Frontal cortex (tissue), 4 donors: ENCODE measurements around the gene PHF21A. TPM values are rescaled to one million over a fixed set of nuclear protein-coding genes. Genes with fewer than 3 reads are reported as not detected.
"Not testable (repeated sequence)": the region's sequence is repeated elsewhere in the genome, so short reads cannot be mapped to it uniquely, and the experiment has no call there.

Source experiments
- DNase-seq, 2 donors: peaks; one replicate each; pipeline ENCODE4 v3.0.0; 2012; ENCODE audit warnings: low spot score in 2 of 2
- FAIRE-seq: peaks from 2 replicates; lab custom pipeline; 2012; peaks lifted over from hg19 to GRCh38; lab: Jason Lieb, UNC
- total RNA-seq: library from RNA; depleted of rRNA; stranded (reverse); fragments of >200 nt; gene quantifications from one replicate; pipeline ENCODE4 v1.2.3, GENCODE V29; 2014
- donor health status: control.
- donor health status: control.
- donor health status: control.

The PHF21A gene
- total RNA-seq, 1 donor from 2014 or later: 28.9 TPM

GRCh38 chr11:45913514-45913913 lies 207.7 kb downstream of the PHF21A start:
- DNase-seq: no peak
- no peak for FAIRE-seq

DNA sequence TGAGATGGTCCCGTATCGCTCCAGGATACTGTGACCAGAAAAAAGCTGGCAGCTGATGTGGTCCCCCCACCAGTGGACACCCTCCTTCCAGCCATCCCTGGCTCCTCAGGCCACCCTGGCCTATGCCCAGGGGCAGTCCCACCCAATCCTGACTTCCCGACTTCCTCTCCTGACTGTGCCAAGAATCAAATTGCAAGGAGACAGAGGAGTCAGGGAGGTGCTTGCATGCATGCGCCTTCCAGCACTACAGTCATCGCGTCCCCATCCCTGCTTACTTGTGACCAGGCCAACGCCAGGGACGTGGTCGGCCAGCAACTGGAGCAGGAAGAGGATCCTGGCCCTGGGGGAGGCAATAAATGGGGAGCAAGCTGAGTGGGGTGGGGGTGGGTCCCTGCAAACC lies 210.6 kb downstream of the PHF21A start:
- DNase-seq (no peak), FAIRE-seq (no peak)

- FAIRE-seq (no peak), DNase-seq (no peak)
These were observed 211.4 kb downstream of the PHF21A start for GRCh38 chr11:45909594-45910475.

DNA sequence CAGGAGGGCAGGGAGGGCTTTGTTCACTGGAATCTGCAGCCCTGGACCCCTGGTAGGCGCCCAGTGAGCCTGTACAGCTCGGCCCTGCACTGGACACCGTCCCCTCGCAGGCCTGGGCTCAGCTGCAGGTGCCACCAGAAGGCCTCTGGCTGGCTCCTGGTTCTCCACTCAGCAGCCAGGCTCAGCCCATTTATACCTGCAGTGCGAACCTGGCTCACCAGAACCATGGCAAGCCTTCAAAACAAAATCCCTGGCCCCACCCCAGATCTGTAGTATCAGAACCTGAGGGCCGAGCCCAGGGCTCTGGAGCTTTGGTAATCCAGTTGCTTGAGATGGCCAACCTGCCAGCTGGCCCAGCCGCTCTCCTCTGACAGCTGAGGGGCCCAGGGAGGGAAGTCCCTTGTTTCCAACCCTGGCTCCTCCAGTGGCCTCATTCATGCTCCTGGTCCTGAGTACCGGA lies 213.3 kb downstream of the PHF21A start:
- DNase-seq (no peak), FAIRE-seq (no peak)

DNA sequence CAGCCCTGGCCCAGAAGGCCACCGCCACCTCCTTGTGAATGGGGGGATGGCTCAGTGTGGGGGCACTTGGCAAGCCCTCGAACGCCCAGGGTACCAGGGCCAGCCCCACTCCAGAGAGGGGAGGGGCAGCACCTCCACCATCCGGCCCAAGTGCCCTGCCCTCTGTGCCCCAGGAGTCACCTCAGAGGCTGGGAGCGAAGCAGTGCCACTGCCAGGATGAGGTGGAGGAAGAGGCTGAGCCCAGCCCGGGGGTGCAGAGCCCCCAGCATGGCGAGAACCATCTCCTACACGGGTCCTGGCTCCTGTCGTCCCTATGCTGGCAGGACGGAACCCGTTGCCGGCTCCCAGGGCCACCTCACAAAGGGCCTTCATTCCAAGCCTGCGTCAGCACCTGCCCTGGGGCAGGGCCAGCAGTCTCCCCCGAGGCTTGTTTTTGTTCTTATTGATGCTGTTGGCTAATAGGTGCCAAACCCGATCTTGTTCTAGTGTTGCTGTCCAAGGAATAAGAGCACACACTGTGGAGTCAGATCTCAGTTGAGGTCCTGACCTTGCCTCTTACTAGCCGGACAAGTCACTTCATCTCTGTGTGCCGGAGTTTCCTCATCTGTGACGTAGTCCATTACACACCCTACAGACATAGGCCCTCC lies 214.2 kb downstream of the PHF21A start, which contains the start of gene FREY1:
Gene FREY1, minus strand, starts transcription at position 307 of the 647 bp plus-strand sequence. Its CDS starts 26 bp downstream, at position 281.
- no peak for DNase-seq
- FAIRE-seq: no peak

- no peak for DNase-seq
- no peak for FAIRE-seq
These were observed 215.1 kb downstream of the PHF21A start for GRCh38 chr11:45906096-45906682.

DNA sequence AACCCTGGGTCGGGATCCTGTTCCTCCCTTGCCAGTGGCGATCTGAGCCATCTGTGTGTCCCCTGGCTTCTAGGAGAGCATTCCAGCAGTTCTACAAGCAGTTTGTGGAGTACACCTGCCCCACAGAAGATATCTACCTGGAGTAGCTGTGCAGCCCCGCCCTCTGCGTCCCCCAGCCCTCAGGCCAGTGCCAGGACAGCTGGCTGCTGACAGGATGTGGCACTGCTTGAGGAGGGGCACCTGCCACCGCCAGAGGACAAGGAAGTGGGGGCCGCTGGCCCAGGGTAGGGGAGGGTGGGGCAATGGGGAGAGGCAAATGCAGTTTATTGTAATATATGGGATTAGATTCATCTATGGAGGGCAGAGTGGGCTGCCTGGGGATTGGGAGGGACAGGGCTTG lies 215.7 kb downstream of the PHF21A start:
- not testable (repeated sequence) for FAIRE-seq, DNase-seq

- no peak for FAIRE-seq
- DNase-seq: no peak
These were observed 216.2 kb downstream of the PHF21A start for GRCh38 chr11:45905095-45905494.

GRCh38 chr11:45904309-45904915 lies 216.8 kb downstream of the PHF21A start:
- no peak for FAIRE-seq
- no peak for DNase-seq

GRCh38 chr11:45902452-45903380 lies 218.5 kb downstream of the PHF21A start:
- FAIRE-seq (no peak), DNase-seq (no peak)

DNA sequence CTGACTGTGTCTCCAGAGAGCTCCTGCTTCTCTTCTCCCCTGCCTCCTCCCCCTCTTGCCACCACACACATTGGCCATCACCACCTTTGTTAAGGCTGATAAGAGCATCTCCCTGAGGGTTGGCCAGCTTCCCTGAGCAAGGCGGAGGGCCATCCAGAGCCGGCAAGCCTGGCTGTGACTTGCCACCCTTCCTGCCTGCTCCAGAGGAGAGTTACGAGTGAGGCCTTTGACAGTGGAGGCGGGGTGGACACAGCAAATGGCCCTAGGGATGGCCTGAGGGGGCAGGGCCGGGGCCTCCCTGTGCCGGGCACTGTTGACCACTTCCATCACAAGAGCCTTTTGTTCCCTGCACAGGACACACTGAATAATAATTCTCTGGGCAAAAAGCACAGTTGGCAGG lies 219.6 kb downstream of the PHF21A start:
- DNase-seq (peak in 1 of 2 donors; percentile 79), FAIRE-seq (no peak)

- FAIRE-seq (no peak), DNase-seq (peak in 1 of 2 donors; percentile 59)
These were observed 220.2 kb downstream of the PHF21A start for GRCh38 chr11:45900916-45901617.

- DNase-seq, FAIRE-seq: not testable (repeated sequence)
These were observed 221.0 kb downstream of the PHF21A start for GRCh38 chr11:45900175-45900800.

GRCh38 chr11:45899448-45900174 lies 221.6 kb downstream of the PHF21A start:
- peak; percentile 90 to 93 for DNase-seq
- FAIRE-seq: no peak

GRCh38 chr11:45899086-45899447 lies 222.2 kb downstream of the PHF21A start:
- FAIRE-seq (no peak), DNase-seq (no peak)

DNA sequence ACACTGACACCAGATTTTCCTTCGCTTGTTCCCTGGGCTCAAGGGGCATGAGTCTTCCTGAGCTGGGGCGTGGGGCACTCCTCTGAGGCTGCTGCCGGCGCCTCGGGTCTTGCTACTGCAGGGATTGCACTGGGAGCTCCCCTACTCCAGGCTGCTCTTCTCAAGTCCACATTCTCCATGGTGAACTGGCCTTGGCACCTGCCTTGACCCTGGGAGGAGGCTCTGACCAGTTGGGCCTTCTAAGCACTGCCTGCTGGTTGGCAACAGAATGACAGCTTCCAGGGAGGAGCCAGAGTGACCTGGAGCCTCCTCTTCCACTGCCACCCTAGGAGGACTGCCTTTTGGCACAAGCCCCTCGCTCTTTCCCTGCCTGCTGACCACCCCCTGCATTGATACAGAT lies 223.7 kb downstream of the PHF21A start:
- DNase-seq (no peak), FAIRE-seq (no peak)

GRCh38 chr11:45896422-45896984 lies 224.8 kb downstream of the PHF21A start:
- no peak for FAIRE-seq
- no peak for DNase-seq
